SJCRH30 (cell line): ENCODE data around the gene RPS23. TPM values are rescaled to one million over a fixed set of nuclear protein-coding genes. Genes with fewer than 3 reads are reported as not detected.
"Not testable (repeated sequence)": the region's sequence is repeated elsewhere in the genome, so short reads cannot be mapped to it uniquely, and the experiment has no call there.

ENCODE experiments used
- DNase-seq, 2 experiments: peaks; one replicate each; pipeline ENCODE4 v3.0.0-alpha.2; 2015 to 2020
- H3K27ac ChIP-seq: fragments of 250-450 bp; sonication (Bioruptor Pico); 2 replicates; pipeline ENCODE4 v1.5.1; 2020; ENCODE audit warnings: mild to moderate bottlenecking, moderate library complexity
- H3K27me3 ChIP-seq: fragments of 250-450 bp; sonication (Bioruptor Pico); 2 replicates; pipeline ENCODE4 v1.5.1; 2020; ENCODE audit warnings: mild to moderate bottlenecking, moderate library complexity
- H3K36me3 ChIP-seq: fragments of 250-450 bp; sonication (Bioruptor Pico); 2 replicates; pipeline ENCODE4 v1.5.1; 2020; ENCODE audit warnings: mild to moderate bottlenecking, moderate library complexity
- H3K4me1 ChIP-seq: fragments of 250-450 bp; sonication (Bioruptor Pico); 2 replicates; pipeline ENCODE4 v1.5.1; 2020; ENCODE audit warnings: mild to moderate bottlenecking, moderate library complexity
- H3K4me3 ChIP-seq: fragments of 250-450 bp; sonication (Bioruptor Pico); 2 replicates; pipeline ENCODE4 v1.5.1; 2020; ENCODE audit warnings: mild to moderate bottlenecking, moderate library complexity
- H3K9me3 ChIP-seq: fragments of 250-450 bp; sonication (Bioruptor Pico); replicated peaks from 2 replicates; pipeline ENCODE4 v1.5.1; 2020; ENCODE audit warnings: mild to moderate bottlenecking, moderate library complexity
- total RNA-seq: library from RNA; depleted of rRNA; stranded (reverse); fragments of >200 nt; shearing (Covaris generic); gene quantifications from 2 replicates; pipeline ENCODE4 v1.2.3, GENCODE V29; 2014

Gene RPS23
- total RNA-seq, 1 experiment from 2014 or later: 7,073 TPM

DNA sequence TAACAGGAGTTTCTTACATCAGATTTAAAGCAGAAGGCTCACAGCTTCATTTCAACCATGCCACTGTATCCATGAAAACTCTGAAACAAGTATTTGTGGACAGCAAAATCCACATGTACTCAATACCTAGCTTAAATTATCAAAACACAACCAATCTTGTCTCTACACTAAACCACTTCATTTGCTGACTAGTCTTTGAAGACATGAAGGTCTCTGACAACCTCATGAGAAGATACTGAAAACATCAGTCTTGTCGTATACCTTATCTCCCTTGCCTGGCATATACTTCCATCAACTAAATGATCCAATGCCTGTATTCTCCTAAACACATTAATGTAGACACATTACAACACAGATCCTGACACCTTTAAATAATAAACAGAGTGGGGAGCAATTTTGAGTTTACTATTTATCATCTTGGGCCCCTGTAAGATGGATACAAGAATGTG is 2.9 kb downstream of the RPS23 start:
- H3K27ac ChIP-seq: no peak overlapping the region
- no peaks in the 10 kb centered on the region for H3K9me3 ChIP-seq
- peaks cover 50% of the 10 kb centered on the region for H3K36me3 ChIP-seq
- no peak for DNase-seq
- no peaks in the 10 kb centered on the region for H3K27me3 ChIP-seq
- H3K4me1 ChIP-seq: peaks cover 6% of the 10 kb centered on the region
- H3K4me3 ChIP-seq: no peak overlapping the region

DNA sequence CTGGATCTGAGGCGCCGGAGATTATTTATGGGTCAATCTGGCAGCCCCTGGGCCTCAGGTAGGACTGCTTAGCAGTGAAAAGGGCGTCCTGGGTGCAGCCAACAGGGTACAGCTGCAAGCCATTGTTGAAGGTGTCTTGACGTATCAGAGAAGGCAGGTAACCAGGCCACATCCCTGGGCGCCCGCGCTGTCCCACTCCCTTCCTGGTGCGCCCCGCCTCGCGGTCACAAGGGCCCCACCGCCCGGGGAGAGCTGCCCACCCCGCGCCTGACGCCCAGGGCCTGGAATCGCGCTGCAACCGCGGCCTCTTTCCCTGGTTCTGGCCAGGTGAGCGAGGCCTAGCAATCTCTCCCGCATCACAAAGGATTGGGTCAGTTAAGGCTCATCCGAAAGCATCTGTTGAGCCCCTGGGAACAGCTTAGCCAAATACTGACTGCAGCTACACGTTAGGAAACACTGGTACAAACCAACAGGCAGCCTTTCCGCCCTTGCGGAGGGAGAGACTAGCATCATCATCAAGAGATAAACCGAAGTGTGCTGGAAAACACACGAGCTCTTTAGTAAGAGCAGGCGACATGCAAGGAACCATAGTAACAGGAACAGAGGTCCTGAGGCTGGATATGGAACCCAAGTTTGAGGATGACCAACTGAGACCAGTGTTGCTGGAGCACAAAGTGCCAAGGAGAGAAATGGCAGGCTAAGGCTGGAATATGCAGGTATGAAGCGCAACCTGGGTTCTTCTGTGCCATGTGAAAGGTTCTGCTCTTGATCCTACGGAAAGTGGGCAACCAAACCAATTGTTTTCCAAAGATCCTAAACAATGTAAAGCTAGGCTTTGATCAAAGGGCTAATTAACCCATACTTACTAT is 3.6 kb downstream of the RPS23 start:
- Histone ChIP-seq H3K4me1 (peaks cover 5% of the 10 kb centered on the region), H3K27ac (no peak overlapping the region; the same call in 1 of the 2 replicates), H3K4me3 (no peak overlapping the region), H3K27me3 (no peaks in the 10 kb centered on the region), H3K9me3 (no peaks in the 10 kb centered on the region), H3K36me3 (peaks cover 50% of the 10 kb centered on the region)
- peak; percentile 13 to 29 for DNase-seq

- H3K27me3 ChIP-seq, DNase-seq, H3K4me1 ChIP-seq, H3K27ac ChIP-seq, H3K4me3 ChIP-seq, H3K9me3 ChIP-seq: not testable (repeated sequence)
- peaks cover 55% of the 10 kb centered on the region for H3K36me3 ChIP-seq
Observed at GRCh38 chr5:82273426-82273825, 4.7 kb downstream of the RPS23 start.

- H3K27ac ChIP-seq, H3K9me3 ChIP-seq, H3K27me3 ChIP-seq, H3K4me3 ChIP-seq, H3K4me1 ChIP-seq: not testable (repeated sequence)
- peak in 1 of 2 experiments; percentile 8 for DNase-seq
- H3K36me3 ChIP-seq: peaks cover 56% of the 10 kb centered on the region
Observed at GRCh38 chr5:82272571-82273356, 5.4 kb downstream of the RPS23 start.

- not testable (repeated sequence) for DNase-seq, H3K27me3 ChIP-seq, H3K4me1 ChIP-seq, H3K27ac ChIP-seq, H3K9me3 ChIP-seq, H3K4me3 ChIP-seq
- peaks cover 22% of the 10 kb centered on the region for H3K36me3 ChIP-seq
Observed at GRCh38 chr5:82269363-82269762, 8.8 kb downstream of the RPS23 start.

DNA sequence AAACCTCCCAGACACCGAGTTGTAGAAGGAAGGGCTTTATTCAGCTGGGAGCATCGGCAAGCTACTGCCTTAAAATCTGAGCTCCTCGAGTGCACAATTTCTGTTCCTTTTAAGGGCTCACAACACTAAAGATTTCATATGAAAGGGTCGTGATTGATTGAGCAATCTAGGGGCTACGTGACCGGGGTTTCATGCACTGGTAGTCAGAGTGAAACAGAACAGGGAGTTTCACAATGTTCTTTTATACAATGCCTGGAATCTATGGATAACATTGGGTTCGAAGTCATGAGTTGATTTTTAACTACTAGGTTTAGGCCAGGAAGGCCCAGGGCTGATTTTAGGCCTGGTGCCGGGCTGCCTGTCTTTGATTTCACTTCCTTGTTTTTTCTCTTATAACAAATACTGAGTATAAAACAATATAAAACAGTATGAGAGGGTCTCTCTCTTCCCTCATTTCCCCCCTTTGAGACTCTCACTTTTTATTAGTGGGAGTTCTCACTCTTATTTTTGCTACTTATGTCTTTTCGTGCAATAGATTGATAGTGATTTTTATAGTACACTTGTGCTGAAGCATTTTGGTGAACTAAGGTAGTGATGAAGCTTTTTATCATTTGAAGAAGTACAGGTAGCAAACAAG is 10.7 kb downstream of the RPS23 start:
- H3K4me1 ChIP-seq, H3K9me3 ChIP-seq, DNase-seq, H3K27me3 ChIP-seq, H3K4me3 ChIP-seq, H3K27ac ChIP-seq: not testable (repeated sequence)
- peaks cover 11% of the 10 kb centered on the region for H3K36me3 ChIP-seq

- Histone ChIP-seq H3K4me1 (no peaks in the 10 kb centered on the region), H3K27ac (no peak overlapping the region), H3K4me3 (no peak overlapping the region), H3K27me3 (no peaks in the 10 kb centered on the region), H3K9me3 (peaks cover 5% of the 10 kb centered on the region; the same call in 1 of the 2 replicates), H3K36me3 (peaks cover 8% of the 10 kb centered on the region)
- DNase-seq: no peak
Observed at GRCh38 chr5:82265047-82265446, 13.1 kb downstream of the RPS23 start.

GRCh38 chr5:82259172-82259800 is 18.9 kb downstream of the RPS23 start:
- Histone ChIP-seq H3K4me1 (no peaks in the 10 kb centered on the region), H3K9me3 (no peaks in the 10 kb centered on the region), H3K4me3 (no peak overlapping the region), H3K27me3 (no peaks in the 10 kb centered on the region), H3K27ac (no peak overlapping the region), H3K36me3 (no peaks in the 10 kb centered on the region)
- peak in 1 of 2 experiments; percentile 37 for DNase-seq

DNA sequence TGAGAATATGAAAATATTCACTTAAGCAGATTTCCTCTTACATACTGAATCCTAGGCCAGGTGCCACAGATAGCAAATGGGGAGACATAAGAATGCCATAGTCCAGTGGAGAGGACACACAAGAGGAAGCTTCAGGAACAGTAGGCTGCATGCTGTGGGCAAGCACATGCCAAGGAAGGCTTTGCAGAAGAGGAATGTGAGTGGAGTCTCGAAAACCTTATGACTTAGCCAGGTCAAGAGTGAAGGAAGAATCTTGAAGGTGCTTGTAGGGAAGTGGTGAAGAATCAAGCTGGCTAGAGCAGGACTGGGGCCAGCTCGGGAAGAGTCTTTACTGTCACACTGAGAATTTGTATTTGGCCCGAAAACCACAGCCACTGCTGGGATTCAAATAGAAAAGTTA is 20.4 kb downstream of the RPS23 start:
- H3K36me3 ChIP-seq: no peaks in the 10 kb centered on the region
- no peaks in the 10 kb centered on the region for H3K27me3 ChIP-seq
- no peak overlapping the region for H3K4me3 ChIP-seq
- DNase-seq: no peak
- H3K4me1 ChIP-seq: no peaks in the 10 kb centered on the region
- H3K9me3 ChIP-seq: no peaks in the 10 kb centered on the region
- no peak overlapping the region for H3K27ac ChIP-seq

- DNase-seq: no peak
- H3K27me3 ChIP-seq: no peaks in the 10 kb centered on the region
- H3K4me1 ChIP-seq: no peaks in the 10 kb centered on the region
- H3K36me3 ChIP-seq: no peaks in the 10 kb centered on the region
- no peaks in the 10 kb centered on the region for H3K9me3 ChIP-seq
- H3K4me3 ChIP-seq: no peak overlapping the region
- no peak overlapping the region for H3K27ac ChIP-seq
Observed at GRCh38 chr5:82257247-82257646, 20.9 kb downstream of the RPS23 start.

GRCh38 chr5:82255844-82256243 is 22.3 kb downstream of the RPS23 start:
- Histone ChIP-seq H3K27ac (no peak overlapping the region), H3K27me3 (no peaks in the 10 kb centered on the region), H3K9me3 (no peaks in the 10 kb centered on the region), H3K36me3 (no peaks in the 10 kb centered on the region), H3K4me3 (no peak overlapping the region), H3K4me1 (no peaks in the 10 kb centered on the region)
- DNase-seq: no peak

GRCh38 chr5:82252744-82253143 is 25.4 kb downstream of the RPS23 start:
- no peaks in the 10 kb centered on the region for H3K36me3 ChIP-seq
- H3K27ac ChIP-seq: no peak overlapping the region
- DNase-seq: no peak
- no peaks in the 10 kb centered on the region for H3K4me1 ChIP-seq
- H3K27me3 ChIP-seq: no peaks in the 10 kb centered on the region
- no peak overlapping the region for H3K4me3 ChIP-seq
- no peaks in the 10 kb centered on the region; the same call in 1 of the 2 replicates for H3K9me3 ChIP-seq

- Histone ChIP-seq H3K4me3 (no peak overlapping the region), H3K27me3 (no peaks in the 10 kb centered on the region), H3K9me3 (no peaks in the 10 kb centered on the region; the same call in 1 of the 2 replicates), H3K4me1 (no peaks in the 10 kb centered on the region), H3K36me3 (no peaks in the 10 kb centered on the region; the same call in 1 of the 2 replicates), H3K27ac (no peak overlapping the region)
- no peak for DNase-seq
Observed at GRCh38 chr5:82246960-82247574, 31.1 kb downstream of the RPS23 start.
